SK-N-SH (cell line): ENCODE measurements around the gene HS3ST4. TPM values are rescaled to one million over a fixed set of nuclear protein-coding genes. Genes with fewer than 3 reads are reported as not detected.

Experiments used
- CTCF ChIA-PET: fragments of 300-600, 350-600 bp; formaldehyde crosslinking; extraction: SDS; loops from one replicate; lab custom pipeline; 2021; lab: Yijun Ruan, JAX
- POLR2A ChIA-PET: fragments of 350-600 bp; sonication (Branson Sonifier 250); formaldehyde crosslinking; extraction: SDS; loops from one replicate; lab custom pipeline; 2020; ENCODE audit warnings: antibody characterized with exemption, inconsistent platforms; lab: Yijun Ruan, JAX
- DNase-seq: peaks from one replicate; pipeline ENCODE4 v3.0.0; 2012
- H2AFZ ChIP-seq: fragments of 200-600 bp; sonication (generic); 2 replicates; pipeline ENCODE4 v1.8.1; 2016; ENCODE audit warnings: antibody characterized with exemption, mild to moderate bottlenecking, low read depth
- H3F3A ChIP-seq: fragments of 200-600 bp; sonication (generic); replicated peaks from 2 replicates; pipeline ENCODE3; 2016; ENCODE audit warnings: antibody characterized with exemption, mild to moderate bottlenecking; ENCODE audit not compliant: insufficient read depth
- H3K27ac ChIP-seq, 2 experiments: fragments of 200-500 bp in 1 of 2; fragments of 200-600 bp in 1 of 2; sonication (Bioruptor generic) in 1 of 2; sonication (generic), shearing (Covaris generic) in 1 of 2; 2 replicates each; pipeline versions ENCODE4 v1.5.1 to v1.6.1; 2014 to 2016; ENCODE audit warnings: low read depth in 2 of 2, inconsistent platforms in 1 of 2, low read length in 1 of 2, mild to moderate bottlenecking in 1 of 2, mixed read lengths in 1 of 2
- H3K27me3 ChIP-seq: fragments of 200-600 bp; sonication (generic), shearing (Covaris generic); 2 replicates; pipeline ENCODE4 v1.6.1; 2016; ENCODE audit warnings: mixed run types; ENCODE audit not compliant: insufficient read depth
- H3K36me3 ChIP-seq, 2 experiments: fragments of 200-500 bp in 1 of 2; fragments of 200-600 bp in 1 of 2; sonication (Bioruptor generic) in 1 of 2; sonication (generic) in 1 of 2; replicated peaks in 1 of 2; 2 replicates each; pipeline versions ENCODE3 to v1.5.1; 2014 to 2016; ENCODE audit warnings: low read length in 1 of 2, mild to moderate bottlenecking in 1 of 2; ENCODE audit not compliant: insufficient read depth in 2 of 2, control insufficient read depth in 1 of 2
- H3K4me1 ChIP-seq, 2 experiments: fragments of 200-500 bp in 1 of 2; fragments of 200-600 bp in 1 of 2; sonication (Bioruptor generic) in 1 of 2; sonication (generic), shearing (Covaris generic) in 1 of 2; 2 replicates each; pipeline versions ENCODE4 v1.5.1 to v1.6.1; 2014 to 2016; ENCODE audit warnings: low read depth in 1 of 2, low read length in 1 of 2, mixed run types in 1 of 2; ENCODE audit not compliant: insufficient read depth in 2 of 2, control insufficient read depth in 1 of 2
- H3K4me2 ChIP-seq: fragments of 200-600 bp; sonication (generic), shearing (Covaris generic); 2 replicates; pipeline ENCODE4 v1.6.1; 2017; ENCODE audit warnings: mixed run types
- H3K4me3 ChIP-seq, 2 experiments: fragments of 200-500 bp in 1 of 2; fragments of 200-600 bp in 1 of 2; sonication (Bioruptor generic) in 1 of 2; sonication (generic), shearing (Covaris generic) in 1 of 2; 2 replicates each; pipeline versions ENCODE4 v1.5.1 to v1.8.1; 2014 to 2016; ENCODE audit warnings: low read depth in 2 of 2, inconsistent platforms in 1 of 2, low read length in 1 of 2, mild to moderate bottlenecking in 1 of 2, mixed read lengths in 1 of 2, moderate library complexity in 1 of 2
- H3K79me2 ChIP-seq: fragments of 200-600 bp; sonication (generic); 2 replicates; pipeline ENCODE4 v1.8.1; 2017; ENCODE audit warnings: mild to moderate bottlenecking; ENCODE audit not compliant: insufficient read depth
- H3K9ac ChIP-seq: fragments of 200-600 bp; sonication (generic); 2 replicates; pipeline ENCODE4 v1.6.1; 2017; ENCODE audit warnings: mixed run types
- H3K9me2 ChIP-seq: fragments of 200-600 bp; sonication (generic); 2 replicates; pipeline ENCODE4 v1.6.1; 2017; ENCODE audit warnings: mixed run types
- H3K9me3 ChIP-seq: fragments of 200-600 bp; sonication (generic); 2 replicates; pipeline ENCODE4 v1.6.1; 2017; ENCODE audit warnings: mixed run types, mild to moderate bottlenecking, moderate library complexity
- H4K20me1 ChIP-seq: fragments of 200-600 bp; sonication (generic); 2 replicates; pipeline ENCODE4 v1.6.1; 2017; ENCODE audit warnings: mild to moderate bottlenecking, mixed run types; ENCODE audit not compliant: insufficient read depth
- ELF1 ChIP-seq: IDR thresholded peaks from 2 replicates; pipeline ENCODE4 v1.4.0; 2012
- EZH2phosphoT487 ChIP-seq: fragments of 200-600 bp; sonication (generic); IDR thresholded peaks from 2 replicates; pipeline ENCODE4 v1.6.1; 2017; ENCODE audit warnings: low read depth, mixed run types, mild to moderate bottlenecking, antibody characterized with exemption, moderate library complexity, borderline replicate concordance
- GATA2 ChIP-seq: sonication (generic); formaldehyde crosslinking; IDR thresholded peaks from 2 replicates; pipeline ENCODE4 v1.5.0; 2020; ENCODE audit warnings: mild to moderate bottlenecking, missing genetic modification reagents
- MEF2A ChIP-seq: IDR thresholded peaks from 2 replicates; pipeline ENCODE4 v1.4.0; 2012; ENCODE audit warnings: low read depth, borderline replicate concordance
- MXI1 ChIP-seq: IDR thresholded peaks from 2 replicates; pipeline ENCODE4 v1.6.1; 2012; ENCODE audit warnings: mild to moderate bottlenecking, low read depth, low read length, improper control_type of control experiment
- NFIC ChIP-seq: IDR thresholded peaks from 2 replicates; pipeline ENCODE4 v1.4.0; 2012; ENCODE audit warnings: borderline replicate concordance
- RAD21 ChIP-seq: IDR thresholded peaks from 2 replicates; pipeline ENCODE4 v1.6.1; 2012; ENCODE audit warnings: mild to moderate bottlenecking, low read length
- RXRA ChIP-seq: IDR thresholded peaks from 2 replicates; pipeline ENCODE4 v1.4.0; 2012; ENCODE audit warnings: low read depth, mild to moderate bottlenecking, borderline replicate concordance
- SIN3A ChIP-seq: IDR thresholded peaks from 2 replicates; pipeline ENCODE4 v1.6.1; 2012; ENCODE audit warnings: low read depth, mild to moderate bottlenecking, low read length, moderate library complexity, borderline replicate concordance
- SMC3 ChIP-seq: IDR thresholded peaks from 2 replicates; pipeline ENCODE4 v1.6.1; 2012; ENCODE audit warnings: low read depth, low read length, improper control_type of control experiment
- TAF1 ChIP-seq: IDR thresholded peaks from 2 replicates; pipeline ENCODE4 v1.6.1; 2012; ENCODE audit warnings: low read depth, mild to moderate bottlenecking, low read length, moderate library complexity, borderline replicate concordance
- TCF12 ChIP-seq: IDR thresholded peaks from 2 replicates; pipeline ENCODE4 v1.4.0; 2012
- WGBS: methylation state at CpG from one replicate; pipeline ENCODE4 v1.1.6; 2017; ENCODE audit warnings: low lambda C conversion rate; 5-methylcytosine and 5-hydroxymethylcytosine counted together
- polyA plus RNA-seq, 3 experiments: library from polyadenylated mRNA; depleted of rRNA; stranded (reverse); fragments of >200 nt; gene quantifications; 2 replicates each; pipeline ENCODE4 v1.2.3, GENCODE V29; 2012
- TF ChIP-seq, protein P1 (sequence below): IDR thresholded peaks from 2 replicates; pipeline ENCODE4 v1.6.1; 2012; ENCODE audit warnings: mild to moderate bottlenecking, low read depth, low read length, moderate library complexity
- TF ChIP-seq, protein P2 (sequence below): IDR thresholded peaks from 2 replicates; pipeline ENCODE4; 2012
- TF ChIP-seq, protein P3 (sequence below): IDR thresholded peaks from 2 replicates; pipeline ENCODE4 v1.4.0; 2012; ENCODE audit warnings: low read depth

Gene HS3ST4
- polyA plus RNA-seq, 1 of the 3 experiments (the other 2 are of a cell fraction) = not detected

GRCh38 chr16:25868706-25869370 is 177.1 kb downstream of the HS3ST4 start:
- Histone ChIP-seq H3K9me3 (no peaks in the 10 kb centered on the region), H3K4me1 (no peaks in the 10 kb centered on the region), H2AFZ (no peak overlapping the region), H3F3A (no peaks in the 10 kb centered on the region), H3K79me2 (no peaks in the 10 kb centered on the region), H3K4me2 (no peak overlapping the region), H3K27ac (no peak overlapping the region), H3K27me3 (no peaks in the 10 kb centered on the region), H3K9ac (no peak overlapping the region), H3K9me2 (no peaks in the 10 kb centered on the region), H4K20me1 (no peaks in the 10 kb centered on the region), H3K4me3 (no peak overlapping the region), H3K36me3 (no peaks in the 10 kb centered on the region)
- ChIA-PET POLR2A (no interaction called here), CTCF (no interaction called here)
- DNase-seq = no peak
- TF ChIP-seq NFIC (no peak), MXI1 (no peak), TCF12 (no peak), RXRA (no peak), MEF2A (no peak), SIN3A (no peak), RAD21 (no peak), GATA2 (CRISPR knock-in tag) (no peak), ELF1 (no peak), SMC3 (no peak), EZH2phosphoT487 (no peak), TAF1 (no peak)
- TF ChIP-seq, protein P1, sequence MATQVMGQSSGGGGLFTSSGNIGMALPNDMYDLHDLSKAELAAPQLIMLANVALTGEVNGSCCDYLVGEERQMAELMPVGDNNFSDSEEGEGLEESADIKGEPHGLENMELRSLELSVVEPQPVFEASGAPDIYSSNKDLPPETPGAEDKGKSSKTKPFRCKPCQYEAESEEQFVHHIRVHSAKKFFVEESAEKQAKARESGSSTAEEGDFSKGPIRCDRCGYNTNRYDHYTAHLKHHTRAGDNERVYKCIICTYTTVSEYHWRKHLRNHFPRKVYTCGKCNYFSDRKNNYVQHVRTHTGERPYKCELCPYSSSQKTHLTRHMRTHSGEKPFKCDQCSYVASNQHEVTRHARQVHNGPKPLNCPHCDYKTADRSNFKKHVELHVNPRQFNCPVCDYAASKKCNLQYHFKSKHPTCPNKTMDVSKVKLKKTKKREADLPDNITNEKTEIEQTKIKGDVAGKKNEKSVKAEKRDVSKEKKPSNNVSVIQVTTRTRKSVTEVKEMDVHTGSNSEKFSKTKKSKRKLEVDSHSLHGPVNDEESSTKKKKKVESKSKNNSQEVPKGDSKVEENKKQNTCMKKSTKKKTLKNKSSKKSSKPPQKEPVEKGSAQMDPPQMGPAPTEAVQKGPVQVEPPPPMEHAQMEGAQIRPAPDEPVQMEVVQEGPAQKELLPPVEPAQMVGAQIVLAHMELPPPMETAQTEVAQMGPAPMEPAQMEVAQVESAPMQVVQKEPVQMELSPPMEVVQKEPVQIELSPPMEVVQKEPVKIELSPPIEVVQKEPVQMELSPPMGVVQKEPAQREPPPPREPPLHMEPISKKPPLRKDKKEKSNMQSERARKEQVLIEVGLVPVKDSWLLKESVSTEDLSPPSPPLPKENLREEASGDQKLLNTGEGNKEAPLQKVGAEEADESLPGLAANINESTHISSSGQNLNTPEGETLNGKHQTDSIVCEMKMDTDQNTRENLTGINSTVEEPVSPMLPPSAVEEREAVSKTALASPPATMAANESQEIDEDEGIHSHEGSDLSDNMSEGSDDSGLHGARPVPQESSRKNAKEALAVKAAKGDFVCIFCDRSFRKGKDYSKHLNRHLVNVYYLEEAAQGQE = no peak
- TF ChIP-seq, protein P2, sequence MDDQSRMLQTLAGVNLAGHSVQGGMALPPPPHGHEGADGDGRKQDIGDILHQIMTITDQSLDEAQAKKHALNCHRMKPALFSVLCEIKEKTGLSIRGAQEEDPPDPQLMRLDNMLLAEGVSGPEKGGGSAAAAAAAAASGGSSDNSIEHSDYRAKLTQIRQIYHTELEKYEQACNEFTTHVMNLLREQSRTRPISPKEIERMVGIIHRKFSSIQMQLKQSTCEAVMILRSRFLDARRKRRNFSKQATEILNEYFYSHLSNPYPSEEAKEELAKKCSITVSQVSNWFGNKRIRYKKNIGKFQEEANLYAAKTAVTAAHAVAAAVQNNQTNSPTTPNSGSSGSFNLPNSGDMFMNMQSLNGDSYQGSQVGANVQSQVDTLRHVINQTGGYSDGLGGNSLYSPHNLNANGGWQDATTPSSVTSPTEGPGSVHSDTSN = no peak
- TF ChIP-seq, protein P3, sequence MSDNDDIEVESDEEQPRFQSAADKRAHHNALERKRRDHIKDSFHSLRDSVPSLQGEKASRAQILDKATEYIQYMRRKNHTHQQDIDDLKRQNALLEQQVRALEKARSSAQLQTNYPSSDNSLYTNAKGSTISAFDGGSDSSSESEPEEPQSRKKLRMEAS = no peak
- under 1% methylated on average over 9 of the region's 9 CpGs for WGBS
